K562 (cell line): ENCODE measurements around the gene TMEM121B.

ENCODE experiments used
- POLR2A ChIP-seq: fragments of 450-650 bp; conservative IDR thresholded peaks from 2 replicates; pipeline ENCODE4 v1.6.1; 2016
- TCF3 ChIP-seq: sonication (generic); formaldehyde crosslinking; IDR thresholded peaks from 2 replicates; pipeline ENCODE4 v1.4.0; 2020; ENCODE audit warnings: mild to moderate bottlenecking, missing genetic modification reagents
- ZBTB8A ChIP-seq: fragments of 450-650 bp; IDR thresholded peaks from 2 replicates; pipeline ENCODE4 v1.6.1; 2018; ENCODE audit warnings: mild to moderate bottlenecking, moderate library complexity; ENCODE audit not compliant: partially characterized antibody

- TF ChIP-seq ZBTB8A (no peak), POLR2A (no peak), TCF3 (CRISPR knock-in tag) (no peak)
Measured at GRCh38 chr22:17161991-17162390, 40.8 kb upstream of the TMEM121B start.
